H9 (cell line): Measurements from ENCODE around the gene SPATA46. TPM values are rescaled to one million over a fixed set of nuclear protein-coding genes. Genes with fewer than 3 reads are reported as not detected.

ENCODE experiments used
- DNase-seq: peaks from one replicate; pipeline ENCODE4 v3.0.0-alpha.2; 2017
- H2AFZ ChIP-seq: one replicate; pipeline ENCODE4 v1.6.1; 2013; ENCODE audit warnings: mild to moderate bottlenecking, low read length, control low read depth, moderate library complexity
- H2AK5ac ChIP-seq: 2 replicates; pipeline ENCODE4 v1.6.1; 2013; ENCODE audit warnings: low read length, control low read depth, mixed read lengths; ENCODE audit not compliant: insufficient read length
- H2BK120ac ChIP-seq: one replicate; pipeline ENCODE4 v1.6.1; 2013; ENCODE audit warnings: low read depth, mild to moderate bottlenecking, low read length, control low read depth, inconsistent platforms; ENCODE audit not compliant: poor library complexity, severe bottlenecking
- H2BK12ac ChIP-seq: 2 replicates; pipeline ENCODE4 v1.6.1; 2013; ENCODE audit warnings: low read length, control low read depth, mixed read lengths, low read depth; ENCODE audit not compliant: insufficient read length
- H2BK15ac ChIP-seq: 2 replicates; pipeline ENCODE4 v1.6.1; 2013; ENCODE audit warnings: low read depth, low read length, control low read depth
- H2BK20ac ChIP-seq: one replicate; pipeline ENCODE4 v1.6.1; 2013; ENCODE audit warnings: low read depth, mild to moderate bottlenecking, low read length, control low read depth, inconsistent platforms; ENCODE audit not compliant: poor library complexity, severe bottlenecking
- H2BK5ac ChIP-seq: 2 replicates; pipeline ENCODE4 v1.6.1; 2013; ENCODE audit warnings: low read length, control low read depth, mixed read lengths; ENCODE audit not compliant: insufficient read length
- H3K14ac ChIP-seq: 2 replicates; pipeline ENCODE4 v1.6.1; 2013; ENCODE audit warnings: low read length, control low read depth; ENCODE audit not compliant: insufficient read depth
- H3K18ac ChIP-seq: 2 replicates; pipeline ENCODE4 v1.6.1; 2013; ENCODE audit warnings: low read depth, mild to moderate bottlenecking, mixed read lengths, low read length, control low read depth; ENCODE audit not compliant: insufficient read length
- H3K23ac ChIP-seq: 2 replicates; pipeline ENCODE4 v1.6.1; 2013; ENCODE audit warnings: low read length, control low read depth, mixed read lengths, low read depth; ENCODE audit not compliant: insufficient read length
- H3K23me2 ChIP-seq: 2 replicates; pipeline ENCODE4 v1.6.1; 2013; ENCODE audit warnings: low read depth, mild to moderate bottlenecking, mixed read lengths, low read length, control low read depth; ENCODE audit not compliant: insufficient read length, poor library complexity, severe bottlenecking
- H3K27ac ChIP-seq: 2 replicates; pipeline ENCODE4 v1.5.1; 2013; ENCODE audit warnings: low read length, control low read depth, mixed read lengths, low read depth; ENCODE audit not compliant: insufficient read length
- H3K27me3 ChIP-seq: 2 replicates; pipeline ENCODE4 v1.6.1; 2013; ENCODE audit warnings: low read length, control low read depth, inconsistent platforms; ENCODE audit not compliant: insufficient read depth
- H3K4ac ChIP-seq: 2 replicates; pipeline ENCODE4 v1.6.1; 2013; ENCODE audit warnings: low read depth, mild to moderate bottlenecking, control low read depth, inconsistent platforms, low read length, moderate library complexity
- H3K4me1 ChIP-seq: 2 replicates; pipeline ENCODE4 v1.6.1; 2013; ENCODE audit warnings: low read length, control low read depth, inconsistent platforms; ENCODE audit not compliant: insufficient read depth
- H3K4me2 ChIP-seq: 2 replicates; pipeline ENCODE4 v1.6.1; 2013; ENCODE audit warnings: low read length, control low read depth, mixed read lengths; ENCODE audit not compliant: insufficient read length, insufficient read depth
- H3K56ac ChIP-seq: 2 replicates; pipeline ENCODE4 v1.6.1; 2013; ENCODE audit warnings: low read depth, mild to moderate bottlenecking, mixed read lengths, low read length, control low read depth; ENCODE audit not compliant: insufficient read length
- H3K79me1 ChIP-seq: 2 replicates; pipeline ENCODE4 v1.6.1; 2013; ENCODE audit warnings: low read depth, mild to moderate bottlenecking, moderate library complexity, low read length, control low read depth, inconsistent platforms; ENCODE audit not compliant: insufficient read depth, poor library complexity, severe bottlenecking
- H3K79me2 ChIP-seq: 2 replicates; pipeline ENCODE4 v1.6.1; 2013; ENCODE audit warnings: low read length, control low read depth, inconsistent platforms; ENCODE audit not compliant: insufficient read depth
- H3K9ac ChIP-seq: 2 replicates; pipeline ENCODE4 v1.6.1; 2013; ENCODE audit warnings: low read length, control low read depth, mixed read lengths; ENCODE audit not compliant: insufficient read length; ENCODE audit errors: extremely low read depth
- H3K9me3 ChIP-seq: one replicate; pipeline ENCODE4 v1.6.1; 2013; ENCODE audit warnings: low read depth, low read length, inconsistent platforms; ENCODE audit not compliant: control insufficient read depth
- H3T11ph ChIP-seq: one replicate; pipeline ENCODE4 v1.6.1; 2013; ENCODE audit warnings: mild to moderate bottlenecking, low read length, control low read depth, inconsistent platforms
- H4K20me1 ChIP-seq: one replicate; pipeline ENCODE4 v1.6.1; 2013; ENCODE audit not compliant: control insufficient read depth, insufficient read length, insufficient read depth
- H4K5ac ChIP-seq: 2 replicates; pipeline ENCODE4 v1.6.1; 2013; ENCODE audit warnings: low read depth, mild to moderate bottlenecking, mixed read lengths, low read length, control low read depth; ENCODE audit not compliant: insufficient read length
- H4K8ac ChIP-seq: replicated peaks from 2 replicates; pipeline ENCODE4 v1.6.1; 2013; ENCODE audit warnings: low read length, control low read depth, mixed read lengths, low read depth; ENCODE audit not compliant: insufficient read length
- H4K91ac ChIP-seq: 2 replicates; pipeline ENCODE4 v1.6.1; 2013; ENCODE audit warnings: low read depth, mild to moderate bottlenecking, moderate library complexity, mixed read lengths, low read length, control low read depth; ENCODE audit not compliant: insufficient read length
- H3K27ac Mint-ChIP-seq, 3 experiments: 2 replicates in 2 of 3; 3 replicates in 1 of 3; pipeline ENCODE4 v1.8.0; 2020 to 2021; ENCODE audit warnings: mixed read lengths in 3 of 3, mild to moderate bottlenecking in 1 of 3, moderate library complexity in 1 of 3
- H3K27me3 Mint-ChIP-seq: 2 replicates; pipeline ENCODE4 v1.8.0; 2021; ENCODE audit warnings: low read depth, mild to moderate bottlenecking, moderate library complexity, mixed read lengths
- H3K36me3 Mint-ChIP-seq, 3 experiments: 2 replicates in 2 of 3; 3 replicates in 1 of 3; pipeline ENCODE4 v1.8.0; 2020 to 2021; ENCODE audit warnings: low read depth in 3 of 3, mixed read lengths in 3 of 3; ENCODE audit not compliant: insufficient read depth in 1 of 3
- H3K4me1 Mint-ChIP-seq, 2 experiments: 2 replicates each; pipeline ENCODE4 v1.8.0; 2020; ENCODE audit warnings: mixed read lengths in 2 of 2
- H3K4me3 Mint-ChIP-seq, 2 experiments: 2 replicates in 1 of 2; 3 replicates in 1 of 2; pipeline ENCODE4 v1.8.0; 2020 to 2021; ENCODE audit warnings: mild to moderate bottlenecking in 2 of 2, mixed read lengths in 2 of 2, moderate library complexity in 1 of 2
- H3K9me3 Mint-ChIP-seq, 2 experiments: 2 replicates in 1 of 2; 3 replicates in 1 of 2; pipeline ENCODE4 v1.8.0; 2020; ENCODE audit warnings: mild to moderate bottlenecking in 2 of 2, mixed read lengths in 2 of 2, moderate library complexity in 1 of 2
- WGBS: extraction: QIAGEN DNeasy Blood & Tissue Kit; methylation state at CpG from one replicate; pipeline ENCODE4 v1.1.7; 2013; ENCODE audit warnings: missing lambda C conversion rate, low lambda C conversion rate, mixed read lengths; ENCODE audit not compliant: insufficient read length; ENCODE audit errors: extremely low coverage; 5-methylcytosine and 5-hydroxymethylcytosine counted together
- total RNA-seq: library from RNA; stranded (reverse); gene quantifications from 2 replicates; pipeline ENCODE4 v1.2.1, GENCODE V29; 2021
- TF ChIP-seq, protein P1 (sequence below): fragments of 200-600 bp; sonication (generic); conservative IDR thresholded peaks from 3 replicates; pipeline ENCODE4 v1.8.0; 2021; ENCODE audit warnings: antibody characterized with exemption, mild to moderate bottlenecking

The SPATA46 gene
- total RNA-seq, 1 experiment from 2014 or later: not detected

- Histone ChIP-seq H3K23me2 (no peaks in the 10 kb centered on the region), H3K27me3 (no peaks in the 10 kb centered on the region), H2BK15ac (no peak overlapping the region), H3K14ac (no peak overlapping the region), H3K56ac (no peak overlapping the region), H4K91ac (no peak overlapping the region), H3K9me3 (no peaks in the 10 kb centered on the region), H3K4me2 (no peak overlapping the region), H3T11ph (no peak overlapping the region), H2AFZ (no peak overlapping the region), H3K79me1 (no peaks in the 10 kb centered on the region), H2BK12ac (no peak overlapping the region), H2BK20ac (no peak overlapping the region), H2AK5ac (no peak overlapping the region), H4K20me1 (no peaks in the 10 kb centered on the region), H3K9ac (no peak overlapping the region), H3K4ac (no peak overlapping the region), H3K79me2 (no peaks in the 10 kb centered on the region), H3K4me1 (no peaks in the 10 kb centered on the region), H4K8ac (no peak overlapping the region), H2BK5ac (no peak overlapping the region), H2BK120ac (no peak overlapping the region), H3K18ac (no peak overlapping the region), H3K23ac (no peak overlapping the region), H4K5ac (no peak overlapping the region), H3K27ac (no peak overlapping the region)
- Mint-ChIP-seq H3K36me3 (peaks cover 0 to 4% (median 0%) of the 10 kb centered on the region in 3 experiments; a peak in 2 of 7 replicates), H3K4me3 (no peak overlapping the region), H3K27ac (no peak overlapping the region), H3K4me1 (peaks cover 21 to 32% of the 10 kb centered on the region in 2 experiments), H3K27me3 (no peaks in the 10 kb centered on the region; the same call in 1 of the 2 replicates), H3K9me3 (no peaks in the 10 kb centered on the region)
- TF ChIP-seq, protein P1, sequence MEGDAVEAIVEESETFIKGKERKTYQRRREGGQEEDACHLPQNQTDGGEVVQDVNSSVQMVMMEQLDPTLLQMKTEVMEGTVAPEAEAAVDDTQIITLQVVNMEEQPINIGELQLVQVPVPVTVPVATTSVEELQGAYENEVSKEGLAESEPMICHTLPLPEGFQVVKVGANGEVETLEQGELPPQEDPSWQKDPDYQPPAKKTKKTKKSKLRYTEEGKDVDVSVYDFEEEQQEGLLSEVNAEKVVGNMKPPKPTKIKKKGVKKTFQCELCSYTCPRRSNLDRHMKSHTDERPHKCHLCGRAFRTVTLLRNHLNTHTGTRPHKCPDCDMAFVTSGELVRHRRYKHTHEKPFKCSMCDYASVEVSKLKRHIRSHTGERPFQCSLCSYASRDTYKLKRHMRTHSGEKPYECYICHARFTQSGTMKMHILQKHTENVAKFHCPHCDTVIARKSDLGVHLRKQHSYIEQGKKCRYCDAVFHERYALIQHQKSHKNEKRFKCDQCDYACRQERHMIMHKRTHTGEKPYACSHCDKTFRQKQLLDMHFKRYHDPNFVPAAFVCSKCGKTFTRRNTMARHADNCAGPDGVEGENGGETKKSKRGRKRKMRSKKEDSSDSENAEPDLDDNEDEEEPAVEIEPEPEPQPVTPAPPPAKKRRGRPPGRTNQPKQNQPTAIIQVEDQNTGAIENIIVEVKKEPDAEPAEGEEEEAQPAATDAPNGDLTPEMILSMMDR: no peak
- WGBS: no CpG with 5 or more reads among the region's 9 CpGs
- no peak for DNase-seq
Observed at GRCh38 chr1:162389971-162390370, 13.3 kb upstream of the SPATA46 start.
